ENCODE measurements around the gene AARS2.
A peak's percentile ranks its signal among the peaks of the same experiment; 100 is the strongest.

- peak; percentile 82 for TF ChIP-seq MXI1 (IDR thresholded peaks at IDR 0.05; ENCODE audit: borderline replicate concordance, low read depth, low read length)
- no peak for TF ChIP-seq SMC3 (IDR thresholded peaks at IDR 0.05; ENCODE audit: low read depth, low read length)
- peak; percentile 97 for TF ChIP-seq CTCF (conservative IDR thresholded peaks at IDR 0.05; ENCODE audit: low read depth, low read length)
- TF ChIP-seq FOS (IDR thresholded peaks at IDR 0.05; ENCODE audit: low read depth, low read length): no peak
- peak; percentile 10; the same call in 1 of the 2 replicates for TF ChIP-seq NFE2L2 (IDR thresholded peaks at IDR 0.05; ENCODE audit: low read depth, low read length)
- peak; percentile 22; the same call in 1 of the 2 replicates for TF ChIP-seq RAD21 (IDR thresholded peaks at IDR 0.05; ENCODE audit: low read length)
- no peak for TF ChIP-seq USF2 (IDR thresholded peaks at IDR 0.05; ENCODE audit: low read depth, low read length)
Observed at GRCh38 chr6:44312901-44313788, at the start of gene AARS2.

All from IMR-90 (cell line).